22Rv1 (cell line): Measurements from ENCODE around the gene TXNRD2.
"Not testable (repeated sequence)": the region's sequence is repeated elsewhere in the genome, so short reads cannot be mapped to it uniquely, and the experiment has no call there.

Source experiments
- ZFX ChIP-seq: fragments of 450-650 bp; IDR thresholded peaks from 2 replicates; pipeline ENCODE4 v1.6.1; 2017; ENCODE audit warnings: antibody characterized with exemption, borderline replicate concordance
- TF ChIP-seq, protein P1 (sequence below): fragments of 450-650 bp; IDR thresholded peaks from 2 replicates; pipeline ENCODE4 v1.5.1; 2017; ENCODE audit warnings: mild to moderate bottlenecking

DNA sequence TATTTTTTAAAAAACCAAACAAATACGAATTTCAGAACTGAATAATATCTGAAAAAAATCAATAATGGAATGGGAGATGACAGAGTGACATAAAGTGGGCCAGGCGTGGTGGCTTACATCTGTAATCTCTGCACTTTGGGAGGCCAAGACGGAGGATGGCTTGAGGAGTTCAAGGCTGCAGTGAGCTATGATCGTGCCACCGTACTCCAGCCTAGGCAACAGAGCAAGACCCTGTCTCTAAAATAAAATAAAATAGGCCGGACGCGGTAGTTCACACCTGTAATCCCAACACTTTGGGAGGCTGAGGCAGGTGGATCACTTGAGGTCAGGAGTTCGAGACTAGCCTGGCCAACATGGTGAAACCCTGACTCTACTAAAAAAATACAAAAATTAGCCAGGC lies 108.3 kb downstream of the TXNRD2 start:
- TF ChIP-seq, protein P1, sequence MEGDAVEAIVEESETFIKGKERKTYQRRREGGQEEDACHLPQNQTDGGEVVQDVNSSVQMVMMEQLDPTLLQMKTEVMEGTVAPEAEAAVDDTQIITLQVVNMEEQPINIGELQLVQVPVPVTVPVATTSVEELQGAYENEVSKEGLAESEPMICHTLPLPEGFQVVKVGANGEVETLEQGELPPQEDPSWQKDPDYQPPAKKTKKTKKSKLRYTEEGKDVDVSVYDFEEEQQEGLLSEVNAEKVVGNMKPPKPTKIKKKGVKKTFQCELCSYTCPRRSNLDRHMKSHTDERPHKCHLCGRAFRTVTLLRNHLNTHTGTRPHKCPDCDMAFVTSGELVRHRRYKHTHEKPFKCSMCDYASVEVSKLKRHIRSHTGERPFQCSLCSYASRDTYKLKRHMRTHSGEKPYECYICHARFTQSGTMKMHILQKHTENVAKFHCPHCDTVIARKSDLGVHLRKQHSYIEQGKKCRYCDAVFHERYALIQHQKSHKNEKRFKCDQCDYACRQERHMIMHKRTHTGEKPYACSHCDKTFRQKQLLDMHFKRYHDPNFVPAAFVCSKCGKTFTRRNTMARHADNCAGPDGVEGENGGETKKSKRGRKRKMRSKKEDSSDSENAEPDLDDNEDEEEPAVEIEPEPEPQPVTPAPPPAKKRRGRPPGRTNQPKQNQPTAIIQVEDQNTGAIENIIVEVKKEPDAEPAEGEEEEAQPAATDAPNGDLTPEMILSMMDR = not testable (repeated sequence)
- not testable (repeated sequence) for TF ChIP-seq ZFX
